Measurements from ENCODE around the gene JPH3.

GRCh38 chr16:87569601-87570571 lies 32.4 kb upstream of the JPH3 start:
- TF ChIP-seq TEAD4 (CRISPR knock-in tag; IDR thresholded peaks at IDR 0.05) = no peak
- no peak for TF ChIP-seq JUN (CRISPR knock-in tag; IDR thresholded peaks at IDR 0.05)
- TF ChIP-seq CREM (CRISPR knock-in tag; IDR thresholded peaks at IDR 0.05) = no peak
- no peak for TF ChIP-seq CTCF (IDR thresholded peaks at IDR 0.05)
- no peak for TF ChIP-seq SP1 (CRISPR knock-in tag; conservative IDR thresholded peaks at IDR 0.05)
- no peak for TF ChIP-seq NR3C1 (CRISPR knock-in tag; conservative IDR thresholded peaks at IDR 0.05; ENCODE audit: low read depth)
- TF ChIP-seq TEAD1 (CRISPR knock-in tag; IDR thresholded peaks at IDR 0.05) = no peak
- no peak for TF ChIP-seq ELF4 (CRISPR knock-in tag; IDR thresholded peaks at IDR 0.05; ENCODE audit: low read depth)
- TF ChIP-seq CBFB (CRISPR knock-in tag; IDR thresholded peaks at IDR 0.05; ENCODE audit: low read depth) = no peak
- no peak for TF ChIP-seq ZBTB21 (CRISPR knock-in tag; IDR thresholded peaks at IDR 0.05; ENCODE audit: borderline replicate concordance)
- no peak for TF ChIP-seq GABPB1 (CRISPR knock-in tag; IDR thresholded peaks at IDR 0.05)
- no peak for TF ChIP-seq NFYB (CRISPR knock-in tag; conservative IDR thresholded peaks at IDR 0.05; ENCODE audit: low read depth)
- no peak for TF ChIP-seq ZNF263 (CRISPR knock-in tag; IDR thresholded peaks at IDR 0.05; ENCODE audit: low read depth)
- no peak for TF ChIP-seq ZNF281 (CRISPR knock-in tag; IDR thresholded peaks at IDR 0.05)
